ENCODE data around the gene FOLR2. TPM values are rescaled to one million over a fixed set of nuclear protein-coding genes. Genes with fewer than 3 reads are reported as not detected.

FOLR2 gene
- total and polyA plus RNA-seq, 2 experiments from 2014 or later: not detected

GRCh38 chr11:72235351-72236057 lies 18.9 kb downstream of the FOLR2 start (continued):
- TF ChIP-seq, protein P1, sequence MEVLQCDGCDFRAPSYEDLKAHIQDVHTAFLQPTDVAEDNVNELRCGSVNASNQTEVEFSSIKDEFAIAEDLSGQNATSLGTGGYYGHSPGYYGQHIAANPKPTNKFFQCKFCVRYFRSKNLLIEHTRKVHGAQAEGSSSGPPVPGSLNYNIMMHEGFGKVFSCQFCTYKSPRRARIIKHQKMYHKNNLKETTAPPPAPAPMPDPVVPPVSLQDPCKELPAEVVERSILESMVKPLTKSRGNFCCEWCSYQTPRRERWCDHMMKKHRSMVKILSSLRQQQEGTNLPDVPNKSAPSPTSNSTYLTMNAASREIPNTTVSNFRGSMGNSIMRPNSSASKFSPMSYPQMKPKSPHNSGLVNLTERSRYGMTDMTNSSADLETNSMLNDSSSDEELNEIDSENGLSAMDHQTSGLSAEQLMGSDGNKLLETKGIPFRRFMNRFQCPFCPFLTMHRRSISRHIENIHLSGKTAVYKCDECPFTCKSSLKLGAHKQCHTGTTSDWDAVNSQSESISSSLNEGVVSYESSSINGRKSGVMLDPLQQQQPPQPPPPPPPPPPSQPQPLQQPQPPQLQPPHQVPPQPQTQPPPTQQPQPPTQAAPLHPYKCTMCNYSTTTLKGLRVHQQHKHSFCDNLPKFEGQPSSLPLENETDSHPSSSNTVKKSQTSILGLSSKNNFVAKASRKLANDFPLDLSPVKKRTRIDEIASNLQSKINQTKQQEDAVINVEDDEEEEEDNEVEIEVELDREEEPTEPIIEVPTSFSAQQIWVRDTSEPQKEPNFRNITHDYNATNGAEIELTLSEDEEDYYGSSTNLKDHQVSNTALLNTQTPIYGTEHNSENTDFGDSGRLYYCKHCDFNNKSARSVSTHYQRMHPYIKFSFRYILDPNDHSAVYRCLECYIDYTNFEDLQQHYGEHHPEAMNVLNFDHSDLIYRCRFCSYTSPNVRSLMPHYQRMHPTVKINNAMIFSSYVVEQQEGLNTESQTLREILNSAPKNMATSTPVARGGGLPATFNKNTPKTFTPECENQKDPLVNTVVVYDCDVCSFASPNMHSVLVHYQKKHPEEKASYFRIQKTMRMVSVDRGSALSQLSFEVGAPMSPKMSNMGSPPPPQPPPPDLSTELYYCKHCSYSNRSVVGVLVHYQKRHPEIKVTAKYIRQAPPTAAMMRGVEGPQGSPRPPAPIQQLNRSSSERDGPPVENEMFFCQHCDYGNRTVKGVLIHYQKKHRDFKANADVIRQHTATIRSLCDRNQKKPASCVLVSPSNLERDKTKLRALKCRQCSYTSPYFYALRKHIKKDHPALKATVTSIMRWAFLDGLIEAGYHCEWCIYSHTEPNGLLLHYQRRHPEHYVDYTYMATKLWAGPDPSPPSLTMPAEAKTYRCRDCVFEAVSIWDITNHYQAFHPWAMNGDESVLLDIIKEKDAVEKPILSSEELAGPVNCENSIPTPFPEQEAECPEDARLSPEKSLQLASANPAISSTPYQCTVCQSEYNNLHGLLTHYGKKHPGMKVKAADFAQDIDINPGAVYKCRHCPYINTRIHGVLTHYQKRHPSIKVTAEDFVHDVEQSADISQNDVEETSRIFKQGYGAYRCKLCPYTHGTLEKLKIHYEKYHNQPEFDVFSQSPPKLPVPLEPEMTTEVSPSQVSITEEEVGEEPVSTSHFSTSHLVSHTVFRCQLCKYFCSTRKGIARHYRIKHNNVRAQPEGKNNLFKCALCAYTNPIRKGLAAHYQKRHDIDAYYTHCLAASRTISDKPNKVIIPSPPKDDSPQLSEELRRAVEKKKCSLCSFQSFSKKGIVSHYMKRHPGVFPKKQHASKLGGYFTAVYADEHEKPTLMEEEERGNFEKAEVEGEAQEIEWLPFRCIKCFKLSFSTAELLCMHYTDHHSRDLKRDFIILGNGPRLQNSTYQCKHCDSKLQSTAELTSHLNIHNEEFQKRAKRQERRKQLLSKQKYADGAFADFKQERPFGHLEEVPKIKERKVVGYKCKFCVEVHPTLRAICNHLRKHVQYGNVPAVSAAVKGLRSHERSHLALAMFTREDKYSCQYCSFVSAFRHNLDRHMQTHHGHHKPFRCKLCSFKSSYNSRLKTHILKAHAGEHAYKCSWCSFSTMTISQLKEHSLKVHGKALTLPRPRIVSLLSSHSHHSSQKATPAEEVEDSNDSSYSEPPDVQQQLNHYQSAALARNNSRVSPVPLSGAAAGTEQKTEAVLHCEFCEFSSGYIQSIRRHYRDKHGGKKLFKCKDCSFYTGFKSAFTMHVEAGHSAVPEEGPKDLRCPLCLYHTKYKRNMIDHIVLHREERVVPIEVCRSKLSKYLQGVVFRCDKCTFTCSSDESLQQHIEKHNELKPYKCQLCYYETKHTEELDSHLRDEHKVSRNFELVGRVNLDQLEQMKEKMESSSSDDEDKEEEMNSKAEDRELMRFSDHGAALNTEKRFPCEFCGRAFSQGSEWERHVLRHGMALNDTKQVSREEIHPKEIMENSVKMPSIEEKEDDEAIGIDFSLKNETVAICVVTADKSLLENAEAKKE (CRISPR knock-in tag; IDR thresholded peaks at IDR 0.05): no peak
- TF ChIP-seq, protein P2, sequence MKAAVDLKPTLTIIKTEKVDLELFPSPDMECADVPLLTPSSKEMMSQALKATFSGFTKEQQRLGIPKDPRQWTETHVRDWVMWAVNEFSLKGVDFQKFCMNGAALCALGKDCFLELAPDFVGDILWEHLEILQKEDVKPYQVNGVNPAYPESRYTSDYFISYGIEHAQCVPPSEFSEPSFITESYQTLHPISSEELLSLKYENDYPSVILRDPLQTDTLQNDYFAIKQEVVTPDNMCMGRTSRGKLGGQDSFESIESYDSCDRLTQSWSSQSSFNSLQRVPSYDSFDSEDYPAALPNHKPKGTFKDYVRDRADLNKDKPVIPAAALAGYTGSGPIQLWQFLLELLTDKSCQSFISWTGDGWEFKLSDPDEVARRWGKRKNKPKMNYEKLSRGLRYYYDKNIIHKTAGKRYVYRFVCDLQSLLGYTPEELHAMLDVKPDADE (IDR thresholded peaks at IDR 0.05): no peak
- TF ChIP-seq NANOG (IDR thresholded peaks at IDR 0.05; ENCODE audit: borderline replicate concordance): no peak
- no peak for TF ChIP-seq ZNF331 (CRISPR knock-in tag; IDR thresholded peaks at IDR 0.05; ENCODE audit: low read depth)

DNA sequence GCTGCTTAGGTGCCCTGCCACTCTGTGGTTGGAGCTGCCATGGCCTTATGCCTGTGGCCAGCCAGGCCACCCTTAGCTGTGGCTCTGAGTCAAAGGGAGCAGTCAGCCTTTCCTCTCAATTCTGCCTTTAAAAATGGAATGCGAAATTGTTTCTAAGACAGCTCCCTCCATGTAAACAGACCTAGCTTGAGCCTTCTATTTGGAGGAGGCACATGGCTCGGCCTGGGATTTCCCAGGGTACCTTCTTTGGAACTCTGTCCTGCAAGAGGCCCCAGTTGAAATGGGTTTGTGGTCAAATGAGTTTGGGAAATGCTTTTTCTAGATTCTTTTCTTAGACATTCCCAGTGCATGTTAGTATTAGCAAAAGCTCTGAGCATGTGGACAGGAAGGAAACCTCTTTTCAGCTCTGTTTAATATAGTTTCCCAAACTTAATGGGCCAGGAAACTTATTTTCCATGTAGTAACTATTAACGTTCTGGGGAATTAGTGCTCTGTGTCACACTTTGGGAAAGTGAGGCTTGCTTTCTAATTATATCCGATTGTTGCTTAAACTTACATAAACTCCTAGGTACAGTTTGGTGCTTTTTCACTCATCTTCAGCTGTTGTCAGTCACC lies 19.6 kb downstream of the FOLR2 start:
- no peak overlapping the region for H2AFZ ChIP-seq
- peaks cover 22% of the 10 kb centered on the region for H3K4me1 ChIP-seq (ENCODE audit: insufficient read depth)
- TF ChIP-seq JUNB (IDR thresholded peaks at IDR 0.05; ENCODE audit: unreplicated experiment): no peak
- TF ChIP-seq ZNF114 (CRISPR knock-in tag; IDR thresholded peaks at IDR 0.05): no peak
- no peak for TF ChIP-seq REST (IDR thresholded peaks at IDR 0.05; ENCODE audit: unreplicated experiment)
- no peak for TF ChIP-seq STAT1 (IDR thresholded peaks at IDR 0.05; ENCODE audit: unreplicated experiment)
- no peak for TF ChIP-seq POLR2AphosphoS5 (IDR thresholded peaks at IDR 0.05; ENCODE audit: low read depth)
- no peak for TF ChIP-seq EZH2 (IDR thresholded peaks at IDR 0.05; ENCODE audit: low read depth, unreplicated experiment)
- no peak for TF ChIP-seq ZNF331 (CRISPR knock-in tag; IDR thresholded peaks at IDR 0.05; ENCODE audit: low read depth)
- peaks cover 30% of the 10 kb centered on the region for H3K27me3 ChIP-seq (ENCODE audit: insufficient read depth)
- no peaks in the 10 kb centered on the region for H3K9me3 Mint-ChIP-seq
- no peak for ATAC-seq
- no peak overlapping the region for H3K4me3 Mint-ChIP-seq
- H4K20me1 ChIP-seq (replicated peaks; ENCODE audit: insufficient read depth): no peaks in the 10 kb centered on the region; the same call in 1 of the 2 replicates
- H3K36me3 ChIP-seq (ENCODE audit: insufficient read depth): no peaks in the 10 kb centered on the region; the same call in 1 of the 2 replicates
- no peak overlapping the region for H3K4me2 ChIP-seq
- H3K9me2 ChIP-seq (ENCODE audit: insufficient read depth): no peaks in the 10 kb centered on the region
- H3K27ac Mint-ChIP-seq: no peak overlapping the region
- H3K36me3 Mint-ChIP-seq (ENCODE audit: low read depth): peaks cover 57% of the 10 kb centered on the region
- peaks cover 36% of the 10 kb centered on the region for H3K27me3 Mint-ChIP-seq (ENCODE audit: insufficient read depth, low read depth, poor library complexity)
- no peak for DNase-seq (ENCODE audit: low spot score)
- no peaks in the 10 kb centered on the region for H3F3A ChIP-seq (replicated peaks; ENCODE audit: low read depth)
- no peak overlapping the region for H3K27ac ChIP-seq (ENCODE audit: low read depth)
- H3K4me1 Mint-ChIP-seq: peaks cover 25% of the 10 kb centered on the region
- no peaks in the 10 kb centered on the region for H3K79me2 ChIP-seq (replicated peaks; ENCODE audit: insufficient read depth)
- no peak overlapping the region for H3K4me3 ChIP-seq

Data from GM23338 (cell line).